HCT116 (cell line): ENCODE measurements around the gene TRIM26. TPM values are rescaled to one million over a fixed set of nuclear protein-coding genes. Genes with fewer than 3 reads are reported as not detected.

Experiments
- ATAC-seq: fragments of 200-7000 bp; cut with Tn5 transposase; 2 replicates; pipeline ENCODE4 v1.9.1; 2020; ENCODE audit warnings: mild to moderate bottlenecking, moderate library complexity
- BruUV-seq: library from RNA; stranded (reverse); fragments of 400-500 nt; replicated peaks from 2 replicates; lab custom pipeline; 2021; lab: Mats Ljungman, UMichigan
- CTCF ChIA-PET: fragments of 300-600 bp; sonication (Branson Sonifier 250); formaldehyde crosslinking; loops from one replicate; lab custom pipeline; 2021; ENCODE audit warnings: antibody characterized with exemption; lab: Charles Lee
- POLR2A ChIA-PET: fragments of 300-600, 350-600 bp; sonication (Branson Sonifier 250); formaldehyde crosslinking; loops from one replicate; lab custom pipeline; 2021; ENCODE audit warnings: antibody characterized with exemption; lab: Charles Lee
- RAD21 ChIA-PET, 2 experiments: fragments of 300-600 bp; sonication (Branson Sonifier 250); formaldehyde crosslinking; loops; one replicate each; lab custom pipeline; 2023; ENCODE audit warnings: low total read pairs in 2 of 2; ENCODE audit not compliant: uncharacterized antibody in 2 of 2, unreplicated experiment in 2 of 2, low non-redundant PET in 1 of 2; lab: Charles Lee
- DNase-seq: peaks from one replicate; pipeline ENCODE4 v3.0.0-alpha.2; 2010; ENCODE audit warnings: low read depth, low spot score
- H2AFZ ChIP-seq: fragments of 200-600 bp; shearing (Covaris generic), sonication (generic); 2 replicates; pipeline ENCODE4 v1.6.1; 2017; ENCODE audit warnings: low read depth, mixed run types, mixed read lengths, antibody characterized with exemption, low read length; ENCODE audit not compliant: poor library complexity, severe bottlenecking
- H3K27ac ChIP-seq: 2 replicates; pipeline ENCODE4 v1.5.1; 2012; ENCODE audit warnings: low read depth, low read length
- H3K27me3 ChIP-seq: fragments of 200-600 bp; sonication (generic); 2 replicates; pipeline ENCODE4 v1.6.1; 2016; ENCODE audit warnings: mixed run types, low read length, mixed read lengths; ENCODE audit not compliant: insufficient read depth
- H3K36me3 ChIP-seq, 2 experiments: fragments of 200-500 bp in 1 of 2; fragments of 200-600 bp in 1 of 2; sonication (Bioruptor generic) in 1 of 2; sonication (generic) in 1 of 2; 2 replicates each; pipeline versions ENCODE4 v1.5.1 to v1.6.1; 2014 to 2016; ENCODE audit warnings: low read length in 2 of 2, inconsistent platforms in 1 of 2, mixed read lengths in 1 of 2, mixed run types in 1 of 2; ENCODE audit not compliant: insufficient read depth in 2 of 2, control insufficient read depth in 1 of 2
- H3K4me1 ChIP-seq, 2 experiments: fragments of 200-600 bp in 1 of 2; sonication (generic) in 1 of 2; 2 replicates each; pipeline versions ENCODE4 v1.5.1 to v1.6.1; 2012 to 2017; ENCODE audit warnings: low read length in 2 of 2, inconsistent platforms in 1 of 2, mild to moderate bottlenecking in 1 of 2, mixed read lengths in 1 of 2, mixed run types in 1 of 2, moderate library complexity in 1 of 2; ENCODE audit not compliant: insufficient read depth in 2 of 2, control insufficient read depth in 1 of 2
- H3K4me2 ChIP-seq: fragments of 200-600 bp; sonication (generic); 2 replicates; pipeline ENCODE4 v1.6.1; 2017; ENCODE audit warnings: mixed run types, low read length, mixed read lengths
- H3K4me3 ChIP-seq, 2 experiments: fragments of 200-600 bp in 1 of 2; sonication (generic) in 1 of 2; replicated peaks in 1 of 2; 2 replicates each; pipeline ENCODE4 v1.5.1; 2011 to 2016; ENCODE audit warnings: low read length in 2 of 2, control low read depth in 1 of 2, low read depth in 1 of 2, mild to moderate bottlenecking in 1 of 2, mixed read lengths in 1 of 2, mixed run types in 1 of 2
- H3K79me2 ChIP-seq: fragments of 200-600 bp; sonication (generic); 2 replicates; pipeline ENCODE4 v1.6.1; 2017; ENCODE audit warnings: mild to moderate bottlenecking, mixed run types, low read length, moderate library complexity, mixed read lengths; ENCODE audit not compliant: insufficient read depth
- H3K9ac ChIP-seq: fragments of 200-600 bp; sonication (generic); 2 replicates; pipeline ENCODE4 v1.6.1; 2016; ENCODE audit warnings: low read length, mixed read lengths
- H3K9me2 ChIP-seq: fragments of 200-600 bp; sonication (generic), shearing (Covaris generic); 2 replicates; pipeline ENCODE4 v1.6.1; 2017; ENCODE audit warnings: mixed run types, mild to moderate bottlenecking, moderate library complexity; ENCODE audit not compliant: insufficient read depth
- H3K9me3 ChIP-seq, 2 experiments: fragments of 200-500 bp in 1 of 2; fragments of 200-600 bp in 1 of 2; sonication (Bioruptor generic) in 1 of 2; sonication (generic) in 1 of 2; 2 replicates each; pipeline ENCODE4 v1.6.1; 2014 to 2017; ENCODE audit warnings: low read length in 2 of 2, mixed read lengths in 2 of 2, inconsistent platforms in 1 of 2, low read depth in 1 of 2, mild to moderate bottlenecking in 1 of 2, mixed run types in 1 of 2, moderate library complexity in 1 of 2; ENCODE audit not compliant: control insufficient read depth in 1 of 2, insufficient read depth in 1 of 2
- H4K20me1 ChIP-seq: fragments of 200-600 bp; sonication (generic), shearing (Covaris generic); 2 replicates; pipeline ENCODE4 v1.6.1; 2017; ENCODE audit warnings: mixed run types, mild to moderate bottlenecking, moderate library complexity; ENCODE audit not compliant: insufficient read depth
- CEBPB ChIP-seq: IDR thresholded peaks from 2 replicates; pipeline ENCODE4 v1.6.1; 2012; ENCODE audit warnings: low read depth
- EZH2phosphoT487 ChIP-seq: fragments of 200-600 bp; IDR thresholded peaks from 2 replicates; pipeline ENCODE4 v1.6.1; 2018; ENCODE audit warnings: antibody characterized with exemption, borderline replicate concordance
- ZFX ChIP-seq: fragments of 450-650 bp; IDR thresholded peaks from 2 replicates; pipeline ENCODE4 v1.6.1; 2017
- ZNF274 ChIP-seq: fragments of 200-500 bp; sonication (Bioruptor generic); IDR thresholded peaks from 2 replicates; pipeline ENCODE4 v1.6.1; 2014; ENCODE audit warnings: mild to moderate bottlenecking, low read depth, low read length, inconsistent platforms
- intact Hi-C: fragments of 100-400 bp; cut with micrococcal nuclease; formaldehyde crosslinking; loops from 2 replicates; pipeline ENCODE4 v1.10.0; 2022
- total RNA-seq: library from RNA; stranded (reverse); gene quantifications from one replicate; pipeline ENCODE4 v1.2.1, GENCODE V29; 2021; ENCODE audit not compliant: unreplicated experiment
- TF ChIP-seq, protein P1 (sequence below): IDR thresholded peaks from 2 replicates; pipeline ENCODE4 v1.6.1; 2012
- TF ChIP-seq, protein P2 (sequence below): IDR thresholded peaks from 2 replicates; pipeline ENCODE4 v1.6.1; 2012; ENCODE audit warnings: low read depth
- TF ChIP-seq, protein P3 (sequence below): IDR thresholded peaks from 2 replicates; pipeline ENCODE4 v1.6.1; 2012

The TRIM26 gene
- total RNA-seq, 1 experiment from 2014 or later = 32.2 TPM

DNA sequence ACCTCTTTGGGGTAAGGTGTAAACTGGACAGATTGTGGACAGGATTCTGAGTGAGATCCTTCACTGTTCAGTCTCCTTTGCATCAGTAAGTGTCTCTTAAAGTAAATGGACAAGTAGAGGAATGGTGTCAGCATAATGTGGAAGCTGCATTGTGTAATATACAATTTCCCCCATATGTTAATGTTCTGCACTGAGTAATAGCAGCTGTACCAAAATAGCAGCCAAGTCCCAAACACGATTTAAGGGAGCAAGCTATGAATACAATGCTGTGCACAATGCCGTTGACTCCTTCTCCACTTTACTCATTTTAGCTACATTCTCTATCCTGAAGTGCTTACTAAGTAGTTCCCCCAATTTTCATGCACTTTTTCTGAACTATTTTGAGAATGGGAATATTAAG is 21.1 kb upstream of the TRIM26 start:
- ChIA-PET POLR2A (no interaction called here), CTCF (no interaction called here)
- TF ChIP-seq ZFX (no peak), CEBPB (no peak), EZH2phosphoT487 (no peak), ZNF274 (no peak)
- TF ChIP-seq, protein P1, sequence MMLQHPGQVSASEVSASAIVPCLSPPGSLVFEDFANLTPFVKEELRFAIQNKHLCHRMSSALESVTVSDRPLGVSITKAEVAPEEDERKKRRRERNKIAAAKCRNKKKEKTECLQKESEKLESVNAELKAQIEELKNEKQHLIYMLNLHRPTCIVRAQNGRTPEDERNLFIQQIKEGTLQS = no peak
- TF ChIP-seq, protein P2, sequence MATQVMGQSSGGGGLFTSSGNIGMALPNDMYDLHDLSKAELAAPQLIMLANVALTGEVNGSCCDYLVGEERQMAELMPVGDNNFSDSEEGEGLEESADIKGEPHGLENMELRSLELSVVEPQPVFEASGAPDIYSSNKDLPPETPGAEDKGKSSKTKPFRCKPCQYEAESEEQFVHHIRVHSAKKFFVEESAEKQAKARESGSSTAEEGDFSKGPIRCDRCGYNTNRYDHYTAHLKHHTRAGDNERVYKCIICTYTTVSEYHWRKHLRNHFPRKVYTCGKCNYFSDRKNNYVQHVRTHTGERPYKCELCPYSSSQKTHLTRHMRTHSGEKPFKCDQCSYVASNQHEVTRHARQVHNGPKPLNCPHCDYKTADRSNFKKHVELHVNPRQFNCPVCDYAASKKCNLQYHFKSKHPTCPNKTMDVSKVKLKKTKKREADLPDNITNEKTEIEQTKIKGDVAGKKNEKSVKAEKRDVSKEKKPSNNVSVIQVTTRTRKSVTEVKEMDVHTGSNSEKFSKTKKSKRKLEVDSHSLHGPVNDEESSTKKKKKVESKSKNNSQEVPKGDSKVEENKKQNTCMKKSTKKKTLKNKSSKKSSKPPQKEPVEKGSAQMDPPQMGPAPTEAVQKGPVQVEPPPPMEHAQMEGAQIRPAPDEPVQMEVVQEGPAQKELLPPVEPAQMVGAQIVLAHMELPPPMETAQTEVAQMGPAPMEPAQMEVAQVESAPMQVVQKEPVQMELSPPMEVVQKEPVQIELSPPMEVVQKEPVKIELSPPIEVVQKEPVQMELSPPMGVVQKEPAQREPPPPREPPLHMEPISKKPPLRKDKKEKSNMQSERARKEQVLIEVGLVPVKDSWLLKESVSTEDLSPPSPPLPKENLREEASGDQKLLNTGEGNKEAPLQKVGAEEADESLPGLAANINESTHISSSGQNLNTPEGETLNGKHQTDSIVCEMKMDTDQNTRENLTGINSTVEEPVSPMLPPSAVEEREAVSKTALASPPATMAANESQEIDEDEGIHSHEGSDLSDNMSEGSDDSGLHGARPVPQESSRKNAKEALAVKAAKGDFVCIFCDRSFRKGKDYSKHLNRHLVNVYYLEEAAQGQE = no peak
- TF ChIP-seq, protein P3, sequence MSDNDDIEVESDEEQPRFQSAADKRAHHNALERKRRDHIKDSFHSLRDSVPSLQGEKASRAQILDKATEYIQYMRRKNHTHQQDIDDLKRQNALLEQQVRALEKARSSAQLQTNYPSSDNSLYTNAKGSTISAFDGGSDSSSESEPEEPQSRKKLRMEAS = no peak

More for the DNA sequence above, 21.1 kb upstream of the TRIM26 start:
- intact Hi-C loops = no loop called here
- no peak overlapping the region for H3K4me3 ChIP-seq
- no TSS peak for BruUV-seq
- DNase-seq (no peak), ATAC-seq (no peak)
- H3K9me2 ChIP-seq = no peaks in the 10 kb centered on the region
- no peaks in the 10 kb centered on the region for H3K9me3 ChIP-seq
- H3K79me2 ChIP-seq = no peaks in the 10 kb centered on the region
- no peaks in the 10 kb centered on the region for H4K20me1 ChIP-seq
- RAD21 ChIA-PET = no interaction called here
- H3K4me1 ChIP-seq = no peaks in the 10 kb centered on the region
- peaks cover 21% of the 10 kb centered on the region for H3K27me3 ChIP-seq
- no peaks in the 10 kb centered on the region for H3K36me3 ChIP-seq
- no peak overlapping the region for H3K9ac ChIP-seq
- H3K27ac ChIP-seq = no peak overlapping the region
- no peak overlapping the region for H2AFZ ChIP-seq
- no peak overlapping the region for H3K4me2 ChIP-seq
